GM12874 (cell line): ENCODE data around the gene SIPA1L3.

ENCODE experiments used
- TF ChIP-seq, protein P1 (sequence below): IDR thresholded peaks from 2 replicates; pipeline ENCODE4 v1.5.1; 2011; ENCODE audit warnings: low read depth, mild to moderate bottlenecking, control low read depth, low read length, moderate library complexity; ENCODE audit not compliant: insufficient read depth

Gene SIPA1L3

DNA sequence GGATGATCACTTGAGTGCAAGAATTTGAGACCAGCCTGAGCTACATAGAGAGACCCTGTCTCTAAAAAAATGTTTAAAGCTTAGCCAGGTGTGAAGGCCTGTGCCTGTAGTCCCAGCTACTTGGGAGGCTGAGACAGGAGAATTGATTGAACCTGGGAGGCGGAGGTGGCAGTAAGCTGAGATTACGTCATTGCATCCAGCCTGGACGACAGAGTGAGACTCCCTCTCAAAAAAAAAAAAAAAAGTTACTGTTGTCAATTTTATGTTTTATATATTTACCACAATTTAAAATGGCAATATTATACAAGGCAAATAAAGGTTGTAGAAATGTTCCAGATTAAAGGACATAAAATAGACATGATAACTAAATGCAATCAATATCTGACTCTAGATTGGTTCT lies 29.9 kb upstream of the SIPA1L3 start:
- TF ChIP-seq, protein P1, sequence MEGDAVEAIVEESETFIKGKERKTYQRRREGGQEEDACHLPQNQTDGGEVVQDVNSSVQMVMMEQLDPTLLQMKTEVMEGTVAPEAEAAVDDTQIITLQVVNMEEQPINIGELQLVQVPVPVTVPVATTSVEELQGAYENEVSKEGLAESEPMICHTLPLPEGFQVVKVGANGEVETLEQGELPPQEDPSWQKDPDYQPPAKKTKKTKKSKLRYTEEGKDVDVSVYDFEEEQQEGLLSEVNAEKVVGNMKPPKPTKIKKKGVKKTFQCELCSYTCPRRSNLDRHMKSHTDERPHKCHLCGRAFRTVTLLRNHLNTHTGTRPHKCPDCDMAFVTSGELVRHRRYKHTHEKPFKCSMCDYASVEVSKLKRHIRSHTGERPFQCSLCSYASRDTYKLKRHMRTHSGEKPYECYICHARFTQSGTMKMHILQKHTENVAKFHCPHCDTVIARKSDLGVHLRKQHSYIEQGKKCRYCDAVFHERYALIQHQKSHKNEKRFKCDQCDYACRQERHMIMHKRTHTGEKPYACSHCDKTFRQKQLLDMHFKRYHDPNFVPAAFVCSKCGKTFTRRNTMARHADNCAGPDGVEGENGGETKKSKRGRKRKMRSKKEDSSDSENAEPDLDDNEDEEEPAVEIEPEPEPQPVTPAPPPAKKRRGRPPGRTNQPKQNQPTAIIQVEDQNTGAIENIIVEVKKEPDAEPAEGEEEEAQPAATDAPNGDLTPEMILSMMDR, result no peak

DNA sequence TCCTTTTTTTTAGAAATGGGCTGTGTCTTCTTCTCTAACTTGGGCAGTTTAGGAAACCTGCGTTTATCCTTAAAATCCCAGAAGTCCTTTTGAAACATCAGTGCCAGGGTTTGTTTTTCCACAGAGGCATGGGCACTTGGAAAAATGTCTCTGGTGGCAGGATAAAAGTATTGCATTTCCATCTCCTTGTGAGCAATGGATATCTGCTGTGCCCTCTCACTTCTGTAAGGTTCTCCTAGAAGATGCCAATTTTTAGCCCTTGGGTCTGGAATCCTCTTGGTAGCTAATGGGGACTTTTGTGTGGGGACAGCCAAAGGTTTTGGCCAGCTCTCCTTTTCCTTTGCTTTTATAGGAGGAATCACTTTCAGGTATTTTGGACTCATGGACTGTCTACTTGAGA lies 21.6 kb upstream of the SIPA1L3 start:
- TF ChIP-seq, protein P1, result no peak

DNA sequence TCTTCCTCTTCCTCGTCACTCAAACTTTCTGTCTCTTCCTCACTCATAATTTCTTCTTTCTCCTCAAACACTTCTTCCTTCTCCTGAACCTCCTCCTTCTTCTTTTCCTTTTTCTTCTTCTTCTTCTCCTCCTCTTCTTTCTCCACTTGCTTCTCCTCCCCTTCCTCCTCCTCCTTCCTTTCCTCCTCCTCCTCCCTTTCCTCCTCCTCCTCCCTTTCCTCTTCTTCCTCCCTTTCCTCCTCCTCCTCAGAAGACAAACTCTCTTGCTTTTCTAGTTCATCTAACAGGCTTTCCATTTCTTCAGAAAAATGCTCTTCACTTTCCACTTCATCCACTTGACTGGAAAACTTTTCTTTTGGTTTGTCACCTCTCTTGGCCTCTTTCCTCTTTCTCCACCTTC lies 20.4 kb upstream of the SIPA1L3 start:
- TF ChIP-seq, protein P1, result no peak

DNA sequence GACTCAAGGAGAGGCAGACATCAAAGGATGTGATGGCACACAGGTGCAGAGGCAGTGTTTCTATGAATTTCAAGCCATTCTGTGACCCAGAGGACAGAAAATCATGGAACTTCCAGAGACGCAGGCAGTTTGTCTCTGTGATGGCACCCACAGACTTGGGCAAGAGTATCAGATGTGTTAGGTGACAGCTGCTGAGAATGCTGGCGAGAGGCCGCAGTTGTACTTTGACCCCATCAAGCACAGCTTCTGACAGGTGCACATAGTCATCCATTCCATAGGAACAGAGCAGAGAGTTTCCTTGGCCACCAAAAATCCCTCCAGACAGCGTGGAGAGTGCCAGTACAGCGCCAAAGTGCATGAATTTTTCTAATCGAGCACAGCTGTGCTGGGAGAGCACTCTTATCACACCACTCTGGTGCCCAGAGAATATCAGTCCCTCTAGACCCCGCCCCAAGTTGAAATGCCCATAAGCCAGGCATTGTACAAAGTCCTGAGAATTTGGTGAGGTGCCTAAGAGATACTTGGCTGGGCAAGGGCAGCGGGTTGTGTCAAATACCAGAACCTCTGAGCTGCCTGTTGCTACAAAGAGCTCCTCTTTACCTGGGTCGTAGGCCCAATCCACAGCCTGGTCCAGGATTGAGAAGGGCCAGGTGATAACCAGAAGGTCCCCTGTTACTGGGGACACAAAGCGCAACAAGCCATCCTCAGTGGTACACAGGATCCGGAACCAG lies 13.0 kb upstream of the SIPA1L3 start:
- TF ChIP-seq, protein P1, result no peak

DNA sequence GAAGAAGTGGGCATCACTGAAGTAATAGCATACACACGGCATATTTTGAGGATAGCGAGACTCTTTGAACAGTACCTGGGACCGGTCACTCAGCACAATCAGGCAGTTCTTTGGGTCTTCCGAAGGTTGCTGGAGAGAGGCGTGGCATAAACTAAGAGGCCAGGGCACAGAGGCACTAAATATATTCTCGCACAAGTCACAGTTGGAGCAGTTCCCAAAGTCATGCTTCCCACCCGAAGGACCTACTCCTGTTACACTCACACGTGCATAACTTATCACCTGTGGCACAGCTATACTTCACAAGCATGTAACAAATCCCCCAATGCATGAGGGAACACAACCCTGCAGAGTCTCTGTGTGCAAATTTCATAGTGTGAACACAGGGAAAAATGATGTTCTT lies 10.8 kb upstream of the SIPA1L3 start:
- TF ChIP-seq, protein P1, result no peak

DNA sequence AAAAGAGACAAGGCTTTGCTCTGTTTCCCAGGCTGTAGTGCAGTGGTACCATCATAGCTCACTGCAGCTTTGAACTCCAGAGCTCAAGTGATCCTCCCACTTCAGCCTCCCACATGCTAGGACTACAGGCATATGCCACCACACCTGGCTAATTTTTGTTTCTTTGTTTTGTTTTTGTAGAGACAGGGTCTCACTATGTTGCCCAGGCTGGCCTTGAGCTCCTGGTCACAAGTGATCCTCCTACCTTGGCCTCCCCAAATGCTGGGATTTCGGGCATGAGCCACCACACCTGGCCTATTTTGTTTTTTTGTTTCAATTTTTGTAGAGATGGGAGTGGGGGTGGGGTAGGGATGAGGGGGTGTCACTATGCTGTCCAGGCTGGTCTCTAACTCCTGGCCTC lies 7.6 kb upstream of the SIPA1L3 start:
- TF ChIP-seq, protein P1, result no peak

DNA sequence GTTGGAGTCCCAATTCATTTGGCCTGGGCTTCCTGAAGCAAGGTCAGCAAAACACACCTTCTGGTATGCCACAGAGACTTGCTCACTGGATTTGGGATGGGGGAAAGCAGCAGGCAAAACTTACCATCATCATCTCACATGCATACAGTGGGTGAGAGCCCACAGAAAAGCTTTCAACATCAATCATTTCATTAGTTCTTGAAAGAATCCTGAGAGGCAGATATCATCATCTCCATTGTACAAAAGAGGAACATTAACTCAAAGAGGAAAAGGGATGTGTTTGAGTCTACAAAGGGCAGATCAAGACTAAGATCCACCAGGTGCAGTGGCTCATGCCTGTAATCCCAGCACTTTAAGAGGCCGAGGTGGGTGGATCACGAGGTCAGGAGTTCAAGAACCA lies 7.0 kb upstream of the SIPA1L3 start:
- TF ChIP-seq, protein P1, result no peak
